GM19043 (cell line): ENCODE results near the gene PPP2R2C.

Experiments used
- ATAC-seq: cut with Tn5 transposase; IDR thresholded peaks from one replicate; pipeline ENCODE4 v1.9.1; 2021; ENCODE audit warnings: low read depth; ENCODE audit not compliant: unreplicated experiment

Gene PPP2R2C

DNA sequence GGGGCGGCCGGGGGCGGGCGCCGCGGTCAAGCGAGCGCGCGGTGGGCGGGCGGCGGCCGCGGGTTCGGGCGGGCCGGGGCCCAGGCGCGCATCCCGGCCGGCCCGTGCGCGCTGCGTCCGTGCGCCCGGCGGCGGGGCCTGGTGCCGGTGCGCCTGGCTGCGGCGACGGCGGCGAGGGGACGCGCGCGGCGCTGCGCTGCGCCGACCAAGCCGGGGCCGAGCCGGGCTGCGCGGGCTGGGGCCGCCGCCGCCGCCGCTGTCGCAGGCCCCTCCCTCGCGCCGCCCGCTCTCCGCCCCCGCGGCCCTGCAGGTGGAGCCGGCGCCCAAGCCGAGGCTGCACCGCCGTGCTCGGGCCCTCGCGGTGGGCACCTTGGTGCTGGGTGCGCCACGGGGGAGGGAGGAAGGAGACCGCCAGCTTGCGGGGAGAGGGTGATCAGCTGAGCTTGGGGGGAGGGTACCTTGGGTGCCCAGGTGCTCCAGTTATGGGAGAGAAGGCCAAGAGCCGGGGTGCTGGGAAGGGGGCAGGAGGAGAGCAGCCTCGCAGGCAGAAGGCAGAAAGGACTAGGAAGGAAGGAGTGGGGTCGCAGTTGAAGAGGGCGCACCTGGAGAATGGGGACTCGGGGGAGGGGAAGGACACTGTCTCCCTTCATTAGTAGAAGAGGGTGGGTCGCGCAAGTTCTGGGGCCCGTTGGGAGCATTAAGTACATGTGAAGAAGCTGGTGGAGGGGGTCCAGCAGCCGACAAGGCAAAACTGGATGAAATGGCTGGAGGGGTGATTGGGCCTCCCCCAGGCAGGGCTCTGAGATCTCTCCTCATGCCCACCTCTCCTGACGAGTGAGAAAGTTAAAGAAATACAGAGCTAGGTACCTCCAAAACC lies at the start of gene PPP2R2C:
Gene PPP2R2C, minus strand, starts transcription at position 228 of the 877 bp plus-strand sequence. CDS start 385 bp downstream, outside the sequence.
- no peak for ATAC-seq

DNA sequence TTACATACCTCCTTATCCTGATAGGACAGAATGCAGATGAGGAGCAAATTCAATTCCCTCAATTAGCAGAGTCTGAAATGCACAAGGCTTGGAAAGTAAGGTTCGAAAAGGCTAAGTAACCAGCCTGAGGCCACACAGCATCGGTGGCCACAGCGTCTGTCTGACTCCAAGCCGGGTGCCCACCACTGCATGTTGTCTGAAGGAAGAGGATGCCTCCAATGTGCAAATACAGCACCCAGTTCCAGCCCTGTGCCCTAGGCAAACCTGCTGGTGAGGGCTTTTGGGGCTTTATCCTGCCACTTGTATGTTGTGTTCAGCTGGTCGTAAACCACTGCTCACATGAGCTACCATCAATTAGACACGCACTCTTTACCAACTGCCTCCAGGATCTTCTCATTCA lies 48.6 kb upstream of the PPP2R2C start:
- no peak for ATAC-seq

DNA sequence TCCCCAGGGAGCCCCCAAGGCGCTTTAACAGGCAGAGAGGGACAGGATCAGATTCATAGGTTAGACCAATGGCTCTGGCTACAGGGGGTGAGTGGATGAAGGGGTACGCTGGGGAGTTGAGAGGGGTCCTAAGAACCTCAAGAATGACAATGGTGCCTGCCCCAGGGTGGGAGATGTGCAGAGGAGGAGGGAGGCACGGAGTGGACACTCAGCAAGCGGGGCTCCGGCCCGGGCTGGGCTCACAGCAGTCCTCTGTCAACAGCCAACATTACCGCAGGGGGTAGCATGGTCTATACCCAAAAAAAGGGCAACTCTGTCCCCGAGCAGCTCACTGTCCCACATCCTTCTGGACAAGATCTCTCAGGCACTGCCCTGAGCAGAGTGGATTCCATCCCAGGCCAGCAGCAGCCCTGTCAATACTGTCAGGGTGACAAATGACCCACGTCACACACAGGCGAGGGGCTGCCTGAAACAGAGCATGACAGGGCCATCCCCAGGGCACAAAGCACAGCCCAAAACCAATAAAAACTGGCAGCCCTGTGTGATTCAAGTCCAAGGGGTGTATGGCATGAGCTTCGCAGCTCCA lies 47.7 kb upstream of the PPP2R2C start:
- ATAC-seq: no peak

DNA sequence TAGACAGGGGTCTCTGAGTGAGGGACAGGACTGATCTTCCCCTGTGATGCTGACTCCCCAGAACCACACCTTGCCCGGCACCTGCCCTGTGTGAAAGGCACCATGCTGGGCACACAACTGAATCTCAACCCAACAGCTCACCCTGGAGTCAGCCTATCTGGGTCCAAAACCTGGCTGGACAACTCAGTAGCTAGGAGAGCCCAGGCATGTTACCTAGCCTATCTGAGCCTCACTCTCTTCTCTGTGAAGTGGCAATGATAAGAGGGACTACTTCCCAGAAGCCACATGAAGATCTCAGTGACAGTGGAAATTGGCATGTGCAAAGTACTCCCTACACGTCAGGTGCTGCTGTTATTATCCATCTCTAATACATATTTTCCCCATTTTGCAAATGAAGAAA lies 44.8 kb upstream of the PPP2R2C start:
- no peak for ATAC-seq

DNA sequence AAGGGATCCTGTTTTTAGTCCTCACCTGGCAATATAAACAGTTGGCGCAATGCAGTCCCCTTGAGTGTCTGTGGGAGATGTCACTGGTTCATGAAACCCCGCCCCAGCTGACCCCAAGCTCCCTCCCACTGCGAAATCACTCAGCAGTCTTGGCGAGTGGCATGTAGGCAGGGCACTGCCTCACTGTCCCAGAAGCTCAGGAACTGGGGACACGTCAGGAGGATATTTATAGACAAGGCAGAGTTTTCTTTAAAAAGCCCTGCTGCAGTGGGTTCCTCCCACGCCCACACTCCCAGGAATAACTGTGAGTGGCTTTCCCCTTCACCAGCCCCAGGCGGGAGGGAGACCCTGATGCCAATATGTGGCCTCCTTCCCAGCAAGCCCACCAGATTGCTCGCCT lies 44.3 kb upstream of the PPP2R2C start:
- no peak for ATAC-seq

DNA sequence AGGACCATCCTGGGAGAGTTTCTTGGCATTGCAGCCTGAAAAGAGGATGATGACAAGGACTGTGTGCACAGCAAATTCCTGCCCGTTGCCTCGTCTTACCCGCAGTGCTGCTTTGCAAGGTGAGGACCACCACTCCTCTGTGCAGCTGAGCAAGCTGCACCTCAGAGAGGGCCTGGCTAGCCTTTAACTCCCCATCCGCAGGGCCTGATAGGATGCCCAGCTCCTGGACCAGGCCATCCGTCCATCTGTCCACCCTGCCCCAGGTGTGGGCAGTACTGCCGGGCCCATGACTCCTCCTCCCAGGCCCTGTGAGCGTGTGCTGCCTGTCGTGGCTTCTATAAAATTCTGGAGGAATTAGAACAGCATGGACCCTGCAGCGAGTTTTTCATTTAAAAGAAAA lies 43.9 kb upstream of the PPP2R2C start:
- ATAC-seq: no peak

DNA sequence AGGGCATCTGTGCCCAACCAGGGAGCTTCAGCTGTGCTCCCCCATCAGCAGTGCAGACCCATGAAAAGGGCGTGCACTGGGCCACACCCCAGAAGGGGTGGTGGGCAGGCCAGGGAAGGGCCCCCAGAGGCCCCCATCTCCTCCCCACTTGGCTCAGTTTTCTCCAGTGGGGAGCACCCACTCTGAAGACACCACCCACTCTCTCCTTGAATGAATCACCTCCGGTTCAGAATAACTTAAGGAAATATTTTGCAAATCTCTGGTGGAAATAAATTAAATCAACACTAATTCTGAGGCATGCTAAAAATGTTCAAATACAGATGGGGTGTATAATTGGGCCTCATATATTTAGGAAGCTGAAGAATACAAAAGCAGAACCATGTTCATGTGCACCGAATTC lies 41.3 kb upstream of the PPP2R2C start:
- ATAC-seq: no peak

DNA sequence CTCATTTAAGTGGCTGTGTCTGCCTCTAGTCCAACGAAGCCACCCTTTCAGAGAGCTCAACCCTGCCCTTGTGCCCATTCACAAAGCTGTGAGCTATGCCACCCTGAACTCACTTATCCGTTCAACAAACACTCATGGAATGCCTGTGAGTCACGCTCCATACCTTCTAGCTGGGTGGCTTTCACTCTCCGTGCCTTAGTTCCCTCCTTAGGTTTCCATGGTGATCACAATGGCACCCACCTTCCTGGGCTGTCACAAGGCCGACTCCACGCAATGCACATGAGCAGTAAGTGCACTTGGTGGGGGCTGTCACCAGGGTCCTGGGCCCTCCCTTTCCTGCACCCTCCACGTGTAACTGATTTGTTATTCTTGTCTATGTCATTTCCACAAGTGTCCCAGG lies 37.2 kb upstream of the PPP2R2C start:
- ATAC-seq: no peak

DNA sequence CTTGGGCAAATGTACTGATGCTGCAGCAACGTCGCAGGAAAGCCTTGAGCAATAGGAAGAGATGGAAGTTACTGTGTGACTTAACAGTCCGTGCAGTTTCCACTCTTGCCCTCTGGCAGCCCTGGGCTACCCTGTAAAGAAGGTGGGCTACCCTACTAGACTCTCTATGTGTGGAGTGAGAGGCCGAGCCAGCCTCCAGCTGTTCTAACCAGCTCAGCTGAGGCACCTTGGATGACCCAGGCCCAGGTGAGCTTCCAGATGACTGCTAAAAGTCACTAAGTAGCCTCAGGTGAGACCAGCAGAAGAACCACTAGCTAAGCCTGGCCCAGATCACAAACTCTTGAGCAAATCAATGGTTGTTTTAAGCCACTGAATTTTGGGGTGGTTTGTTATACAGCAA lies 34.9 kb upstream of the PPP2R2C start:
- ATAC-seq: no peak

DNA sequence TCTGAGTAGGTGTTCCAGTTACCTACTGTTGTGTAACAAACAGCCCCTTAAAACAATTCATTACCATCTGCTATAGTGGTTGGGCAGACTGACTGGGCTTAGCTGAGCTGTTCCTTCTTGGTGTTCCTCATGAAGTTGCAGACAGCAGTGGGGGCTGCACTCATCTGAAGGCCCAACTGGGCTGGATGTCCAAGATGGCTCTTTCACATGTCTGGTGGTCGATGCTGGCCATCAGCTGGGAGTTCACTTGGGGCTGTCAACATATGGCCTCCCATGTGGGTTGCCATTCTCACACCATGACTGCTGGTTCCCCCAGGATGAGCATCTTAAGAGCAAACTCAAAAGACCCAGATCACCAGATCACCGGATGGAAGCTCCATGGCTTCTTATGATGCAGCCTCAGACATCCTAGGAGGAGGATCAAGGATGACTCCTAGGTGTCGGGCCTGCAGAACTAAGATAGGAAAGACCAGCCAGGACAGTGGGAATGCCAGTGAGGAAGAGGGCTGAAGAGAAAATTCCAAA lies 34.3 kb upstream of the PPP2R2C start:
- ATAC-seq: no peak

DNA sequence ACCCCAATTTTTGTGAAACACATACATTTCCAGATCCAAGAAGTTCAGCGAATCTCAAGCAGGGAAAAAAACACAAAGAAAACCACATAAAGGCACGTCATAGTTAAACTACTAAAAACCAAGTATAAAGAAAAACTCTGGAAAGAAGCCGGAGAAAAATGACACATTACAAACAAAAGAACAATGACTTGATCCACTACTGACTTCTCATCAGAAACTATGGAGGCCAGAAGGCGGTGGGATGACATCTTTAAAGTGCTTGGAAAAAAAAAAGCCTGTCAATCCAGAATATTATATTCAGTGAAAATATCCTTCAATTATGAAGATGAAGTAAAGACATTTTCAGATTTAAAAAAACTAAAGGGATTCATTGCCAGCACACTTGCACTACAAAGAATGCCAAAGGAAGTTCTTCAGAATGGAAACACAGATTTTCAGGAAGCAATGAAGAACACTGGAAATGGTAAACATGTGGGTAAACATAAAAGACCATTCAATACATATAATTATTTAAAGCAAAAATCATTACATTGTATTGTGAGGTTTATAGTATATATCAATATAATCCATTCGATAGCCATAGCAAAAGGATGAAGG lies 32.6 kb upstream of the PPP2R2C start:
- no peak for ATAC-seq

DNA sequence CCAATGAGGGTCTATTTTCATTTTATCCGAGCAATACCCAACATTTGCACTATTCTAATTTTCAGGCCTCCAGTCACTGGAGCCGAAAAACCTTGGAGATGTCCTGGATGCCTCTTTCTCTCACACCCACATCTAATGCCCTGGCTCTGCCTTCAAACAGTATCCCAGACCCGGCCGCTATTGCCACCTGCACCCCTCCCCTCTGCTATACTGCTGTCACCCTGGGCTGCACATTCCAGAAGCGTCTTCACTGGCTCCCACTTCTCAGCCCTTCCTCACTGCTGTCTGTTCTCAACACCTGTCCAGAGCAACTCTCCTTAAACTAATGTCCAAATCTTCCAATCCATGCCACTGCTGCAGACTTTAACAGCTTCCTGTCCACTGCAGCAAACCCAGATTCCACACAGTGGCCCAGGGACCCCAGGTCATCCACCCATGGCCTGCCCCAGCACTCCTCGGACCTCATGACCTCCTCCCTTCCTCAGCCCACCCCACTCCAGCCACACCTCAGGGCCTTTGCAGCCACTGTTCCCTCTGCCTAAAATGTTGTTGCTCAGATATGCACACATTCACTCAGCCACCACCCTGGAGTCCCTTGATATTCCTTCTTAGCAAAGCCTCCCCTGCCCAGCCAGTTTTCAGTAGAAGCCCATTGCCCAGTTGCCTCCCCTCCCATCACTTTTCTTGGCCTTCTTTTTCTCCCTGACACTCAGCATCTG lies 30.5 kb upstream of the PPP2R2C start:
- ATAC-seq: no peak

DNA sequence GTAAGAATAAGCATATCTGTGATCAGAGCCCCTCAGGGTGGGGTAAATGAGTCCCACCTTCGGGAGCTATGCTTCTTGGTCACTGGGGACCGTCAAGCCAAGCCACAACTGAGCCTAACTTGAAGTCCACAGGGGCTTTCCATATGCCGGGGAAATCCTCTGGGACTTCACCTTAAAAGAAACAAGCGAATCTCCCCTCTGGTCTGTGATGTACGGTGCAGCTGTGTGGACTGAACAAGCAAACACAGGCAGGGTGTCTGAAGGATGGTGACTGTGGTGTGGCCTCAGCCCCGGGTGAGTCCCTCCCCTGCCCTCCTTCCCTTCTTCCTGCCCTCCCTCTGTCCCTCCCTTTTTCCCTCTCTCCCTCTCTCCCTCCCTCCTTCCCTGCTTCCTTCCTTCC lies 29.7 kb upstream of the PPP2R2C start:
- ATAC-seq: no peak

DNA sequence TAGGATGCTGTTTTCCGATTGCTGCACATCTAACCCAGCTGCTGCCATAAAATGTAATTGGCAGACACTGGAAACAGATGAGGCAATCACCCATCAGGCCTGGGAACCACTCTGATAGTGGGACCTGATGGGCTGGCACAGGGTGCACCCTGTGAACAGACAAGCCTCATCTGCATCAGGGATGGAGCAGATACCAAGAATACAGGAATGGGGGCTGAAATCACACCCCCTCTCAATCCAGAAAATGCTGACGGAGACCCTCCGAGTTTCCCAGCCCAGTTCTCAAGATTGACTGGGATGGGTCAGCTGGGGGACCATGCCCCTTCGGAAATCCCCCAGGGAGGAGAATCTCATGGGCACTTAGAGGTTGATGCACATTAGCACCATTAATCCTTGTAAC lies 28.8 kb upstream of the PPP2R2C start:
- ATAC-seq: no peak

DNA sequence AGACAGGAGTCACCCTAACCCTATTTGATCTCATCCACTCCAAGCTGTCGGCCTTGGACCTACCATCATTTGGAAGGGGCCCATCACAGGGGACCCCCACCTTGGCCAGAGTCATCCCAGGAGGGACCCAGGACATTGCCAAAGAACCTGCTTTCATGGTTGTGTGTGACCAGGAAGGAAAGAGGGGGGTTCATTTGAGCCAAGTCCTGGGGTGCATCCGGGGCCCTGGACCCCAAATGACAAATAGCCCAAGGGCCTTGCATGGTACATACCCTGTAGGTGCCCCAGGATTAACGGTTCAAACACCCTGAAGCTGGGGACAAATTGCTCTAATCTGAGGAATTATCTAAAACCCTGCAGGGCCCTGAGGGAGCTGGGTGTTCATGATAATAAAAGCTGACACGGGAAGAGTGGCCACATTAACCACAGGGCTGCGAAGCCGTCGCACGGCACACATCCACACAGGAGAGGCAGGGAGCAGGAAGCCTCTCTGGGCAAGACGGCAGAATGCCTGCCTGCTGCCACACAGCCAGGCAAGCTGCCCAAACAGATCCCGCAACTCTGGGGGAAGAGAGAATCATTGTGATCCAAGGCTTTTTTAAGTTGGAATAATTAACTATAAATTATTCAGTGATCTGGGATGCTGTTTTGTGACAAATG lies 28.2 kb upstream of the PPP2R2C start:
- no peak for ATAC-seq

DNA sequence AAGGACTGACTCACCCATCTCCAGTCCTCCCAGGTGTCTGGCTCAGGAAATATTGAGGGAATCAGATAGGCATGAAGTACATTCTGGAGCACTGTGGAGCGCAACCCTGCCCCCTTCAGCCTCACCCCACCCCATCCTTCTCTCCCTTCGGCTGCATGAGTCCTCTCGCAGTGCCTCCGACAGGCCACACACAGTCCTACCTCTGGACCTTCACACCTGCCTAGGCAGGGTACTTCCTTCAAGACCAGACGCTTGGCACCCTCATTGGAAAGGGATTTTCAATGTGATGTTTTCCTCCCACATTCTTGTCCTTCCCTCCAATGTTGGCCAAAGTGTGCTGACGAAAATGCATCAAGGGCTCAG lies 26.8 kb upstream of the PPP2R2C start:
- no peak for ATAC-seq

DNA sequence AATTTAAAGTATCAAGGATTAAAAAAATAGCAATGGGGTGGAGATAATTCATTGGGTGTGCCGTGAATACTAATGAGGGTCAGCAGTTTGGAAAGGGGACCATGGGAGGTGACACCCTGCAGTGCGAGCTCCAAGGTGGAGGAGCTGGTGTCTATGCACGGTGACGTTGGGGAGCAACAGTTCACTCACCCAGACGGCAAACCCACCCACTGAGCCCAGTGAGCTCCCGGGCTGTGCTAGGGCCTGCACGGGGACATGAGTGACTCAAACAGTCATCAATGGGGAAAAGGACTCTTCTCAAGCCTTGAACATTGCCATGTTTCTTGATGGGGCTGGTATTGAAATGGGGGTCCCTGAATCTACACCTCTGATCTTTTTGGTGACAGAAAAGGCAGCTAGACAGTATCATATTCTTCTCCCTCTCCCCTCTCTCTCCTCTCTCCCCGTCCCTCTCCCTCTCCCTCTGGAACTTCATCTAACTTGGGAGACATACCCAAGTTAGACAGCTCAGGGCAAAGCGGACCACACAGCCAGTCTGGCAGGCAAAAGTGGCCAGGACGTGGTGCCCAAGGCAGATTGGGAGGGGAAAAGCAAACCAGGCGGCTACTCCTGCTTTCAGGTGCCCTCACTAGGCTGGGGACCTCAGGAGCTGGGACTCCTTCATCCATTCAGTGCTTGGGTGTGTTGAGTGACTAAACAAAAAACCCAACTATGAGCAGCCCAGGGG lies 26.3 kb upstream of the PPP2R2C start:
- no peak for ATAC-seq

DNA sequence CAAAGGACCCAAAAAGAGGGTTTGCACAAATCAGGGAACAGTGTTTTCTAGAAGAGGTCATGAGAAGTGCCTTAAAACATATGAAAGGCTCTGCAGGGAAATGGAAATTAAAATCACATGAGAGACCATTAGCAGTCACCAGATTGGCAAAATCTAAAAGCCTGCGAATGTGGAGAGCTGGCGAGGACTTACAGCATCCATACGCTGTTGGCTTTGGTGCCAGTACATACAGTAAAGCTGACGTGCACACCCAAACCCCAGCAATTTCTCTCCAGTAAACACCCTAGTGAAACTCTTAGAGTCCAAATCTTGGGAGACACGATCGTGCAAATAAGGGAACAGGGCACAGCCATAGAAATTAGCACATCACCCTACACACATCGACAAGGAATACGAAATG lies 25.4 kb upstream of the PPP2R2C start:
- no peak for ATAC-seq

DNA sequence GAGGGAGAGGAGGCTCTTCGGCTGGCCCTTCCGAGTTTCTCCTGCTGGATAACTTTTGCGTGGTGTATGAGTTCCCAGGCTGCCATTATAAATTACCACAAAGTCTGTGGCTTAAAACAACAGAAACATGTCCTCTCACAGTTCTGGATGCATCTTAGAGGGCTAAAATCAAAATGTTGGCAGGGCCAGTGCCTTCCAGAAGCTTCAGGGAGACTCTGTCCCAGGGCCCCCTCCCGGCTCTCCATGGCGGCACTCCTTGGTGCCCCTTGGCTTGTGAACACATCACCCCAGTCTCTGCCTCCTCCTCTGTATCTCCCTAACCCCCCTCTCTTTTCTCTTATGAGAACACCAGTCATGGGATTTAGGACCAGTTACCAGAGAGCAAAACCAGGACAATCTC lies 23.3 kb upstream of the PPP2R2C start:
- ATAC-seq: no peak

DNA sequence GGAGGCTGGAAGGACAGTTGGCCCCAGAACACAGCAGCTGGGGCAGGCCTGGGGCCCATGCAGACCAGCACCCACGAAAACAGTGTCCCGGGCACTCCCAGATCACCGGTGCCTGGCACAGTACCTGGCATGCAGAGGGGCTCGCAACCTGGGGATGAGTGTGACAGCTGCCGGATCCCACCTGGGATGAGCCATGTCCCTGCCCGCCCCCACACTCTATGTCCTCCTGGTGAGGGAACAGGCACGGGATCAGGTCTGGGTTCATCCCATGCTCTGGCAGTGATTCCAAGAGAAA lies 22.8 kb upstream of the PPP2R2C start:
- ATAC-seq: no peak
